ENCODE data around the gene KCNQ1.

Gene KCNQ1

DNA sequence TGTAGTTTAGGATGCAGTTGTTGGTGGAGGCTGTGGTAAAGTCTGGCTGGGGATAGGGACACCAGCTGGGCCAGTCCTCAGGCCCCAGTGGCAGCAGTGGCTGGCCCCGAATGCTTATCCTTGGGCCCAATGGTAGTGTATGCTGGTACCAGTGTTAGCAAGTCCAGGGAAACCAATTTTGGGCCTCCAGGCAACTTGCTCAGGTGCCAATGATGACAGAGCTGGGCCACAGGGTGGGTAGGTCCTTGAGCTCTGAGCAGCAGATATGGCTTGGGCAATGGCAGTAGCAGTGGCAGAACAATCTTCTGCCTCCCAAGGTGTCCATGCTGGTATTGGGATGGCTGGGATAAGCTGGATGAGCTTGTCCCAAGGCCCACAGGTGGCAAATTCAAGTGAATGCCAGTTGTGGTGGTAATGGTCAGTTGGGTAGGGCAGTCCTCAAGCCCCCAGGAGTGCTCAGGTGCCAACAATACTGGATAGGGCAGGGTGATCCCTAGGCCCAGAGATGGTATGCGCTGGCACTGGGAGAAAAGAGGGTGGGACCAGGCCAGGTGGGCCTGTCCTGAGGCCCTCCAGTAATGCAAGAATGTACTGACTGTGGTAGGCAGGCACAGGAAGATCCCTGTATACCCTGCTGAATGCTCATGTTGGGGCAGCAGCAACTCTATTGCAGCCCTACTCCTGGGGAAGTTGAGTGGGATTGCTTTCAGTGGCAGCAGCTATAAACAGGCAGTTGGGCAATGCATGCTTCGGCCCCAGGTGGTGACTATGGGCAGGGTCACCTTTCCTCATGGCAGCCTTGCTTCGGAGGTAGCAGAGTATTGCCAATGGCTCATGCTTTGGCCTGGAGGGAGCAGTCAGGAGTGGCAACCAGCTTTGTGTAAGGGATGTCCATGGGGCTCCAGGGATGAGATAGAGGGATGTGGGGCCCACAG lies 200.3 kb downstream of the KCNQ1 start:
- DNase-seq (ENCODE audit: low read depth in 1 of 2, low spot score in 1 of 2) = no peak

DNA sequence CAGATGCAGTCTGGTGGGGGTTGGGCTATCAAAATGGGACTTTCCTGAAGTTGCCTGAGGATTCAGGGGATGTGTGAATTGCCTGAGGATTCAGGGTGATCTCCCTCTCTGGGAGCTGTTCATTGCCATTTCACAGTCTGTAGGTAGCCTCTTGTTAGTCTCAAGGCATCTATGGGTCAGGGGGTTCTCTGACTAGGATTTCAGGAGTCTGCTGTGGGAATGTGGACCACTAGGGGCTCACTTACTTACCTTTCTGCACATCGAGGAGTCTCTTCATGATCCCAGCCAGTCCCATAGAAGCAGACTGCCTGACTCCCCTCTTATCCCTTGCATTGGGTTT lies 200.9 kb downstream of the KCNQ1 start:
- DNase-seq (ENCODE audit: low read depth in 1 of 2, low spot score in 1 of 2) = no peak

DNA sequence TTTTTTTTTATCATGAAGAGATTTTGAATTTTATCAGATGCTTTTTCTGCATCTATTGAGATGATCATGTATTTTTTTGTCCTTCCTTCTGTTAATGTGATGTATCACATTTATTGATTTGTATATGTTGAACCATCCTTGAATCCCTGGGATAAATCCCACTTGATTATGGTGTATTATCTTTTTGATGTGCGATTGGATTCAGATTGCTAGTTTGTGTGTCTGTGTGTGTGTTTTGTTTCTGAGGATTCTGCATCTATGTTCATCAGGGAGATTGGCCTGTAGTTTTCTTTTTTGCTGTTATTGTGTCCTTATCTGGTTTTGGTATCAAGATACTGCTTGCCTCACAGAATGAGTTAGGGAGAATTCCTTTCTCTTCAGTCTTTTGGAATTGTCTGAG lies 202.4 kb downstream of the KCNQ1 start:
- DNase-seq (ENCODE audit: low read depth in 1 of 2, low spot score in 1 of 2) = no peak

DNA sequence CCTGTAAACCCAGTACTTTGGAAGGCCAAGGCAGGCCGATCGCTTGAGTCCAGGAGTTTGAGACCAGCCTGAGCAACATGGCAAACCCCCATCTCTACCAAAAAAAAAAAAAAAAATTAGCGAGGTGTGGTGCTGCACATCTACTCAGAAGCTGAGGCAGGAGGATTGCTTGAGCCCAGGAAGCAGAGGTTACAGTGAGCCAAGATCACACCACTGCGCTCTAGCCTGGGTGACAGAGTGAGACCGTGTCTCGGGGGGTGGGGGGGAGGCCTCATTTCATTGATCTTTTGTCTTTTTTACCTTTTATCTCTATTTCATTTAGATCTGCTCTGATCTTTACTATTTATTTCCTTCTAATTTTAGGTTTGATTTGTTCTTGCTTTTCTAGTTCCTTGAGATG lies 203.1 kb downstream of the KCNQ1 start:
- DNase-seq (ENCODE audit: low read depth in 1 of 2, low spot score in 1 of 2) = no peak

DNA sequence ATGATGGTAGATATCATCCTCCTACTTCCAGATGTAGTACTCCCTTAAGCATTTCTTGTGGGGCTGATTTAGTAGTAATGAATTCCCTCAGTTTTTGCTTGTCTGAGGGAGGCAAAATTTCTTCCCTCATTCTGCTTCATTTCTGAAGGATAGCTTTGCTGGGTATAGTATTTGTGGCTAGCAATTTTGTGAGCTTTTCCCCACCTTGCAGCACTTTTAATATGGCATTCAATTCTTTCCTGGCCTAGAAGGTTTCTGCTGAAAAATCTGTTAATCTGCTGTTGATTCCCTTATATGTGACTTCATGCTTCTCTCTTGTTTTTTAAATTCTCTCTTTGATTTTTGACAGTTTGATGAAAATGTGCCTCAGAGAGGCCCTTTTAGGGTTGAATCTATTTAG lies 204.6 kb downstream of the KCNQ1 start:
- DNase-seq (ENCODE audit: low read depth in 1 of 2, low spot score in 1 of 2) = no peak

DNA sequence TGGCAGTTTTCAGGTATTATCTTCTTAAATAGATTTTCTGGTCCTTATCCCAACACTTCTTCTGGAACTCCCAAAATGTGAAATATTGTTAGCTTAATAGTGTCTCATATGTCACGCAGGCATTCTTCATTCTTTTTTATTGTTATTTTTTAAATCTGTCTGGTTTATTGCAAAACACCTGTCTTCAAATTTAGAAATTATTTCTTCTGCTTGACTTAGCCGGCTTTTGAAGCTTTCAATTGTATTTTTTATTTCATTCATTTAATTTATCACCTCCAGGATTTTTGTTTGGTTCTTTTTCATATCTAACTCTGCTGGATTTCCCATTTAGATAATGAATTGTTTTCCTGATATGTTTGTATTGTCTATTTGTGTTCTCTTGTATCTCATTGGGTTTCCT lies 205.0 kb downstream of the KCNQ1 start:
- no peak for DNase-seq (ENCODE audit: low read depth in 1 of 2, low spot score in 1 of 2)

DNA sequence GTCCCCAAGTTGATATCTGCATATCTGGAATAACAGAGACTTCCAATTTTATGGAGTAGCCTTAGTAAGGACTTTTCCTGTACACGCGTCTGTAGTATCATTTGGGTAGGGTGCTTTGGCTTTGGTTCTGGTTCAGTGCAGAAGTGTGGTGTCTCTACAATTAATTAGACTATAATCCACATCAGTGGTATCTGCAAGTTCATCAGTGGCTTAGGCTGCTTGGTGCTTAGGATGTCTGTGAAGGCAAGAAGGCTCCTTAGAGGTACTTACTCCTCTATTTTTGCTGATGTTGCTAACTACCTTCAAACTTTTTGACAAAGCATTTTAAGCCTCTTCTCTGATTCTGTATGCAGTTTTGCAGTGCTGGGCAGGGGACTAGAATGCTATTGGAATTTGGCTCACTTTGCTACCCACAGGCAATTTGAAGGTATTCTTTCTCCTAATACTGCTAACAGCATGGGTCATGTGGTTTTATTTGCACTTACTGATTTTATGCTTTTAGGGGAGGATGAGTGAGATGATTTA lies 205.6 kb downstream of the KCNQ1 start:
- no peak for DNase-seq (ENCODE audit: low read depth in 1 of 2, low spot score in 1 of 2)

DNA sequence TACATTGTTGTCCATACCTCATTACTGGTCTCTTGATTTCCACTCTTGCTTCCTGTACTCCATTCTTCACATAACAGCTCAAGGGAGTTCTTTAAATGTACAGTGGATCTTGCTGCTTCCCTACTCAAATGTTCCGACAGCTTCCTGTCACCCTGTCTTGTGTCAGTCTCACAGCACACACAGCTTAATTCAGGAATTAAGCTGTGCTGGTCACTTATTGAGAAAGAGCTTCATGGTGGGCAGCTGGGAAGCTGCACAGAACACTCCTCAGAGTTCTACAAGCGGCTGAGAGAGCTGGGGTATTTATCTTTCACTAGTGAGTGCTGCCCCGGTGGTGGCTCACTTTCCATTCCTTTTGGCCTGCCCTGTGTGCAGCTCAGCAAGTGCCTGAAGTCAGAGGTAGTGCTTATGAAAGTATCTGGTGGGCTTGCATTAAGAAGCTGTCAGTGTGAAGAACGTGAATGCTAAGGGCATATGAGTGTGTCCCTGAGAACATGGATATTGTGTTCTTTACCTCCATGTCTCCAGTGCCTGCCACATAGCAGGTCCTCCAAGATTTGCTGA lies 206.3 kb downstream of the KCNQ1 start:
- no peak for DNase-seq (ENCODE audit: low read depth in 1 of 2, low spot score in 1 of 2)

DNA sequence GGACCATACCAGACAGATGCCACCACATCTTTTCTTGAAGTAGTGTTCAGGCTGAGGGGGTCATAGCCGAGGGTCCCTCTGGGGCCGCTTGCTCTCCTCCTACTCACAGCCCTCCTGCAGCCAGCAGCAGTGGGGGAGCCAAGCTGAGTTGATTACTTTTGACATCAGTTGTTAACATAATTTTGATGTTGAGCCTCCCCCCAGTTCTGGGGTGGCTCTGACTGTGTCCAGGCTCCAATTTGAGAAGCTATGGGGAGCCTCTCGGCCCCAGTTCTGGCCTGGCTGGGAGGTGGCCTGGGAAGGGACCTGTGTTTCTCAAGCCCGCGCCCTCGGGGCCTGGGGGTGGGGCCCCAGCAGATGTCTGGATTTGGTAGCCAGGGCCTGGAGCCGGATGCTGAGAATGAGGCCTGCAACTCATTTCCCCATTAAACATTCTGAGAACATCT lies 207.0 kb downstream of the KCNQ1 start:
- DNase-seq (ENCODE audit: low read depth in 1 of 2, low spot score in 1 of 2) = no peak

DNA sequence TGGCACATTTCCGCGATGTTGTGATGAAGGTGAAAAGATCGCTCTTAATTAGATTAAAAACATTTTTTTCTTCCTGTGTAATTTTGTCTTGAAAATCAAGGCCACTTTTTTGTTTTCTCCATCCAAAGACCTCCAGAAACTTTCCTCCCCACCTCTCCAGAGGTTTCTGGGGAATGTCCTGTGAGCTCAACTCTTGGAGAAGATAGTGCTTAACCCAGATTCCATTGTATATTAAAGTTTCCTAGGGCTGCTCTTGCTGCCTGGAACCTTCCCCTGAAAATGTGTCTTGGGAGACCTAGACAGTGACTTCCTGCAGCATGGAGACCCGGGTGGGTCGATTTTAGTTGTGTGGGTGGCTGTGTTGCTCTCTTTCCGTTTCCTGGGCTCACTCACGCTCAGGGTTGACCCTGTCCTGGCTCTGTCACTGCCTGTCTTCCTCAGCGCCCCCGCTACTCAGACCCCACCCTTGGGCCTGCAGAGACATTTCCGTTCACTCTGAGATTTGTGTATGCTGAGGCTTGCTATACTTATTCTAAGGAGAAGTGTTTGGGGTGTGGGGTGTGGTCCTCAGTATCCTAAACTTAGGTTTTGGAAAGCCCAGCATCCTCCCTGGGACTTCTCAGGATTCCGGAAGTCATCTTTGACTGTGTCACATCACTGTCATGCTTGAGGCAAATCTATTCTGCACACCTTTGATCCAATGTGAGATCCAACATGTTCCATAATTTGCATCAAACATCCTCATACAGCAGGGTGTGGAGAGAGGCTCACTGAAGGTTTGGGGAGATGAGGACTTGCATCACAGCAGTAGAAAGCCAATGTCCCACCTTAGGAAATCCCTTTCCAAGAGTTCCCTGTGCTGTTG lies 207.8 kb downstream of the KCNQ1 start:
- no peak for DNase-seq (ENCODE audit: low read depth in 1 of 2, low spot score in 1 of 2)

DNA sequence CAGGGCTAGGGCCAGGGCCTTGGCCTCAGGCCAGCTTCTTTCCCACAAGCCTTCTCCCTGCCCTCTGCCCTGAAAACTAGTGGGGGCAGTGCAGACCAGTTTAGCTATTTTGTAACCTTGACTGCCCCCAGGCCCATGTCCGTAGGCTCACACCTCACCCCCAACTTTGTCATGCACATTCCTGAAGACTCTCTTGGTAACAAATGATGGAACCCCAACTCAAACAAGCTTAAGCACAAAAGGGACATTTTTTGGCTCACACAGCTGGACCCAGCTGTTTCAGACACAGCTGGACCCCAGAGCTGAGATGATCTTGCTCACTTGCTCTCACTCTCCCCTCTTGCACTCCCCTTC lies 208.4 kb downstream of the KCNQ1 start:
- DNase-seq (ENCODE audit: low read depth in 1 of 2, low spot score in 1 of 2) = no peak

DNA sequence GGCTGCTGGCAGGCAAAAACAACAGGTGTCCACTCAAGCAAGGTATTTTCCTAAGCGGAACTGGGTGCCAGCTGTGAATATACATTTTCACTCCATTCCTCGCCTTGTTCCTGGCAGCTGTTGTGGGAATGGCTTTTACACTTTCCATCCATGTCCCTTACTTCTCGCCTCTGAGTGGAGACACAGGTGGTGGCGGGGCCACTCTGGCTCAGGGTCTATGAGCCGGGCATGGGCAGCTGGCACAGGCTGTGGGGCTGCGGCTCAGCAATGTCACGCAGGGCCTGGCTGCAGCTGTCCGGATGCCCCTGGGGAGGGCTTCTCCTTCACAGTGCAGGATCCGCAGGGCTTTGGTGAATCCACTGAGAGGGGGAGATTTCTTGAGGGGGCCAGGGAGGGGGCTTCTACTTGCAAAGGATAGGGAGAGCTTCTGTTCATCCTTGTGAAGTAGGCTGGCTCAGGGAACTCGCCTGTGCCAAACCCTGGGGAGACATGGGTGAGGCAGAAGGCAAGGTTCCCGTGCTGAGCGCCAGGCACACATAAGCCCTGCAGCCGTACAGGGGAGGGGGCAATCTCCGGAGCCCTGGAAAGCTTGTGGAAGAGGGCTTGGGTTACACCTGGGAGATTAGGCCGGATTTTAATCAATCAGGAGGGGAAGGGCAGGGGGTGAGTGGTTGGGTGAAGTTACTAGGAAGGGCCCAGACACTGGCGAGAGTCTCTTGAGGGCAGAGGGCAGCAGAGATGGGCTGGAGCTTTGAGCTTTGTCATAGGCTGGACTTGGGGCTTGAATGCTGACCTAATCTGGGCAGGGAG lies 209.3 kb downstream of the KCNQ1 start:
- DNase-seq (ENCODE audit: low read depth in 1 of 2, low spot score in 1 of 2) = no peak

DNA sequence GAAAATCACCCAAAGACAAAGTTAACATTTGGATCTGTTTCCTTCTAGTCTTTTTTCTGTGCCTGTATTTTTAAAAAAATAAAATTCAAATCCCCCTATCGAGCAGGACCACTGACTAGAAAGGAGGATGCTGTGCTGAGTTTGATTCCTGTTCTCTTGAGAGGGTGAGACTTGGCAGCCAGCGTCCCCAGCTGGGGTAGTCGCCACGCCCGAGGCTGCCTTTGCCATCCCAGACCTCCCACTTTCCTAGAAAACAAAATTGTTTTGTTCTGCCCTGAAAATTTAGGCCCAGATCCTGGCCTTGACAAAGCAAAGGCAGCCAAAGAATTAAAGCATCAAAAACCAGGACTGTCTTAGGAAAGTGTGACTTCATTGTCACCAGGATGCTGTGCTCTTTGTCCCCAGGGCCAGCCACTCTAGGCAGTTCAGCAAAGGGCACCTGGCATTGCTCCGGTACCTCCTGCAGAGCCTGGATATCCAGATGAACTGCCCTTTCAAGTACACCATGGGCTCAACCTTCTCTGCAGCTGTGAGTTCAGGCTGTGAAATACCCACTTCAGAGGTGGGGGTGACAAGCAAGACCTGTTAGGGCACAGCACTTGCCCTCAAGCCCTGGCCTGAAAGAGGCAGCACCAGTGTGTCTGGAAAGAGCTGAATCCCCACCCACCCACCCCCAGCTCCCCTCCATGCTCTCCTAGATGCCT lies 210.4 kb downstream of the KCNQ1 start:
- no peak for DNase-seq (ENCODE audit: low read depth in 1 of 2, low spot score in 1 of 2)

DNA sequence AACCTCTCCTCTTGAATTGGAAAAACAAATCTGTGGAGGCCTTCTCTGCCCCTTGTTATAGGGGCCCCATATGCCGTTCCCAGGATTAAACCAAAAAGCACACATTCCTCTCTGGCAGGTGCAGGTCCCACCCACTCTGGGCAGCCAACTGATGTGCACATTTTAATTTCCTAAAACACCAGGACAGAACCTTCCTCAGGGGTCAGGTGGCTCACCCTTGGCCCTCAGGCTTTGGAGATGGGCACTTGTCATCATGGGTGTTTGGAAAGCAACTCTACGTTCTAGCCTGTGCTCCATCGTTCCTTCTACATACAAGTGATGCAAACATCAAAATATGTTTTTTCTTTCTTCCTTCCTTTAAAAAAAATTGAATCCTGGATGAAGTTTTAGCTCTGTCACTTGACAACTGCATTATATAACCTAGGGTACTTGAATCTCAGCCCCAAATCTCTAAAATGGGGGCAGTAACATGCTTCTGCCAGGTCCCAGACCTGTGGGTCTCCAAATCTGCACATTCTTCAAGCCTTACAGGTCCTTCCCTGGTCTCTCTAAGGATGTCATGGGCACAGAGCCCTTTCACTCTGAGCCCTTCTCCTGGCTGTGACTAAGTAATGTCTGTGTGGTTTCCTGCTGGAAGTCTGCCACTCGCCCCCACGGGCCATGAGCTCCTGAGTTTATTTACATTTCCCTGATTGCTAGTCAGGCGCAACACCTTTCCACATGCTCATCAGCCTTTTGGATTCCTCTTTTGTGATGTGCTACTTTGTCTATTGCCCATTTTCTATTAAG lies 211.2 kb downstream of the KCNQ1 start:
- DNase-seq (ENCODE audit: low read depth in 1 of 2, low spot score in 1 of 2) = no peak

DNA sequence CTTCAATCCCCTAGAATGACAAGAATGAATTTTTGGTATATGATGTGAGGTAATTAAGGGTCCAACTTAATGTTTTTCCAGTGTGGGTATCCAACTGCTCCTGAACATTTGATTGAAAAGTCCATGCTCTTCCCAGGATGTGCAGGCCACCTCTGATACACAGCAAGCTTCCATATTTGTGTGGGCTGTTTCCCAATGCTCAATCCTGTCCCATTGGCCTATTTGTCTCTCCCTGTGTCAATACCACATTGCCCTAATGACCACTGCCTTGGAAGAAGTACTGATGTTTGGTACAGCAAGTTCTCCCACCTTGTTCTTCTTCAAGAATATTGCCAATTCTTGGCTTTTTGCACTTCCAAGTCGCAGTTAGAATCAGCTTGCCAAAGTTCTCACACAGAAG lies 212.1 kb downstream of the KCNQ1 start:
- DNase-seq (ENCODE audit: low read depth in 1 of 2, low spot score in 1 of 2) = no peak

DNA sequence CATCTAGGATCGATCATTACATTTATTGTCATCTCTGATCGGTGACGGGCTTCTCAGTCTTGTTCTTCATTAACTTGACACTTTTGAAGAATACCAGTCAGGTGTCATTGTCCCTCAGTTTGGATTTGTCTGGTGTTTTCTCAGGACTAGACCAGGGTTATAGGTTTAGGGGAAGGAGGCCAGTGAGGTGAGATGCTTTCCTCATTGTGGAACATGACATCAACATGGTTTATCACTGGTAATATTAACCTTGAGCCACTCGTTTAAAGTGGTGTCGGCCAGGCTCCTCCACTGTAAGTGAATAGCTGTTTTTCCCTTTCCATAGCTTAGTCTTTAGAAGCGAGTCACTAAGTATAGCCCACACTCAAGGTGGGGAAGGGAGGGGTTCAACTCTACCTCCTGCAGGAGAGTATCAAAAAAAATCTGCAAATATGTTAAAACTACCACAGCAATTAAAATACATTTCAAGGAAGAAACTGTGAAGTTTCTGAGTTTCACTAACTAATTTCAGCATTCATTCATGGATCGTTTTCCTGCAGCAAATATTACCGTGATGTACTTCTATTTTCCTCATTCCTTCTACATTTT lies 213.0 kb downstream of the KCNQ1 start:
- no peak for DNase-seq (ENCODE audit: low read depth in 1 of 2, low spot score in 1 of 2)

DNA sequence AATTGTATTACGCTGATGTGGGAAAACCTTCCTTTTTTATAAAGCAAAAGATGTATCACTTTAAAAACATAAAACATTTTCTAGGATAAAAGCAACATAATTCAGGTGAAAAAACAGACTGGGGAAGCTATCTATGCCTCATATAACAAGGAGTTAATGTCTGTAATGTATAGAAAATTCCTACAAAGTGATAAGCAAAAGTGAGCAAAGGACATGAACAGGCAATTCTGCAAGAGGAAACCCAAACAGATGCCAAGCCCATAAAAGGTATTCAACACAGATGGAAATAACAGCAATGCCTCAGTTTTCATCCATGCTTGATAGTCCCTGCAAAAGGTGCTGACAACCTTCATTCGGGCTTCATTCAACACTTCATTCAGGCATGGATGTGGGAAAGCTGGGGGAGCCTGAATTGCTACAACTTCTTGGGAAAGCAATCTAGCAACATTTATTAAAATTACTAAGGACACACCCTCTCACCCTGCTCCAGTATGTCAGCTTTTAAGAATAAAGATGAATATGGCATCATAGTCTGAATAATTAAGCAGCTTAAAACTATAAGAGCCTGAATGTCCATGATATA lies 215.6 kb downstream of the KCNQ1 start:
- no peak for DNase-seq (ENCODE audit: low read depth in 1 of 2, low spot score in 1 of 2)

DNA sequence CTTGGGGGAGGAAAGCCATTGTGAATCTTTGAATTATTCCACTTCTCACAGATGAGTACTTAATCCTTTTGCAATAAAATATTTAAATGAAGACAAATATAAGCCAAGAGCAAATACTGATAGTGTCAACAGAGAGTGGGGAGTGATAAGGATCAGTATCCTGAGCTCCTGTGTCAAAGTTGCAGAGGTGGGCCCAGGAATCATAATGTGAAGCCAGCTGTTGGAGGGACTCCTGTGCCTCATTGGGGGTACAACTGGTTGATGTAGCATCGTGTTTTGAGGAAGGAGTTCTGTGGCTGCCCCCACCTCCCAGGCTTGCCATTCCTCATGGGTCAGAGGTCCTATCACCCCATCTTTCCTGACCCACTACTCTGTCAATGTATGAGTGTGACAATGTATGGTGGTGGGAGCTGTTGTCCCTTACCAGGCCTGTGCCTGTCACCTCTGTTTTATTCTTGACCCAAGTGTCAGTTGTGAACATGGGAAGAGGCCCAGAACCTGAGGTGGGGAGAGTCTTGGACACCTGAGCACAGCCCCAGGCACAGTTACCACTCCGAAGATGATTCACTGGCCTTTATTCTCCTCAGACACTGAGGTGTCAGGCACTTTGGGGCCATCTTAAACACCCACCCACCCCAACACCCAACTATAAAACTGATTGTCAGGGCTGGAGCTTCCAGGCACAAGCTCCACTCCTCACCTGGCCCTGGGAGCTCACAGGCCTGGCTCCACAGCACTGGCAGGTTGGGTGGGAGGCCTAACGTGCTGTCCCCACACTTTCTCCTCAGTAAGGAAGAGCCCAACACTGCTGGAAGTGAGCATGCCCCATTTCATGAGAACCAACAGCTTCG lies 216.6 kb downstream of the KCNQ1 start:
- DNase-seq (ENCODE audit: low read depth in 1 of 2, low spot score in 1 of 2) = no peak
